ENCODE data around the gene UGT2B10. TPM values are rescaled to one million over a fixed set of nuclear protein-coding genes. Genes with fewer than 3 reads are reported as not detected.

Gene UGT2B10
- total RNA-seq, 4 donors from 2014 or later, result not detected

- DNase-seq (ENCODE audit: low spot score in 2 of 2), result no peak
- Histone ChIP-seq H3K27me3 (no peaks in the 10 kb centered on the region), H3K36me3 (no peaks in the 10 kb centered on the region), H3K27ac (no peak overlapping the region), H3K4me1 (no peaks in the 10 kb centered on the region), H3K4me3 (no peak overlapping the region), H3K9me3 (no peaks in the 10 kb centered on the region)
- TF ChIP-seq EP300 (IDR thresholded peaks at IDR 0.05), result no peak
- 61% methylated on average over 6 of the region's 6 CpGs for WGBS
These were observed 48.8 kb downstream of the UGT2B10 start for GRCh38 chr4:68864438-68865187.

DNA sequence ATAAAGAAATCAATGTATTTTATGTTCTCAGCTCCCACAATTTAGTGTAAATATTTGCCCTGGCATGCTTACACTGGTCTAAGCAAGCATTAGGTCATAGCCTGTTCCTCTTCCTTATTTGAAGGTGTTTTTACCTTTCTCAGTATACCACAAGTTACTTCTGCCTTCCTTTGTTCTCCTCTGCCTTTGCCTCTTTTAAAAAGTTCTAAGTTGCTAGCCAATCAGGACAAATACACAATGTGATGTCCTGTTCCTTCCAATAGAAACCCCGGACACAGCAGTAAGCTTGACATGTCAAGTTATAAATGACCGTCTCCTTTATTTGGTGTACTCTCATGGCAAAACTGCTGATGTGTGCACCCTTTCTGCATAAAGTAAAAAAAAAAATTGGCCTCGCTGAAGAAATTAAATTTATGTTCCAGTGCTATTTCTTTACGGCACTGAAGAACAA lies 49.4 kb downstream of the UGT2B10 start:
- WGBS, result 59% methylated on average over 4 of the region's 4 CpGs
- H3K27me3 ChIP-seq, result no peaks in the 10 kb centered on the region
- no peaks in the 10 kb centered on the region for H3K36me3 ChIP-seq
- H3K27ac ChIP-seq, result no peak overlapping the region
- H3K9me3 ChIP-seq, result no peaks in the 10 kb centered on the region
- TF ChIP-seq, protein P1, sequence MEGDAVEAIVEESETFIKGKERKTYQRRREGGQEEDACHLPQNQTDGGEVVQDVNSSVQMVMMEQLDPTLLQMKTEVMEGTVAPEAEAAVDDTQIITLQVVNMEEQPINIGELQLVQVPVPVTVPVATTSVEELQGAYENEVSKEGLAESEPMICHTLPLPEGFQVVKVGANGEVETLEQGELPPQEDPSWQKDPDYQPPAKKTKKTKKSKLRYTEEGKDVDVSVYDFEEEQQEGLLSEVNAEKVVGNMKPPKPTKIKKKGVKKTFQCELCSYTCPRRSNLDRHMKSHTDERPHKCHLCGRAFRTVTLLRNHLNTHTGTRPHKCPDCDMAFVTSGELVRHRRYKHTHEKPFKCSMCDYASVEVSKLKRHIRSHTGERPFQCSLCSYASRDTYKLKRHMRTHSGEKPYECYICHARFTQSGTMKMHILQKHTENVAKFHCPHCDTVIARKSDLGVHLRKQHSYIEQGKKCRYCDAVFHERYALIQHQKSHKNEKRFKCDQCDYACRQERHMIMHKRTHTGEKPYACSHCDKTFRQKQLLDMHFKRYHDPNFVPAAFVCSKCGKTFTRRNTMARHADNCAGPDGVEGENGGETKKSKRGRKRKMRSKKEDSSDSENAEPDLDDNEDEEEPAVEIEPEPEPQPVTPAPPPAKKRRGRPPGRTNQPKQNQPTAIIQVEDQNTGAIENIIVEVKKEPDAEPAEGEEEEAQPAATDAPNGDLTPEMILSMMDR (IDR thresholded peaks at IDR 0.05), result no peak
- TF ChIP-seq POLR2A (IDR thresholded peaks at IDR 0.05), result no peak
- TF ChIP-seq POLR2AphosphoS5 (IDR thresholded peaks at IDR 0.05), result no peak
- TF ChIP-seq EP300 (IDR thresholded peaks at IDR 0.05), result no peak
- no peak for DNase-seq (ENCODE audit: low spot score in 2 of 2)
- H3K4me3 ChIP-seq, result no peak overlapping the region
- H3K4me1 ChIP-seq, result no peaks in the 10 kb centered on the region

- H3K4me3 ChIP-seq, result no peak overlapping the region
- no peaks in the 10 kb centered on the region for H3K36me3 ChIP-seq
- H3K4me1 ChIP-seq, result no peaks in the 10 kb centered on the region
- H3K27me3 ChIP-seq, result no peaks in the 10 kb centered on the region
- no peaks in the 10 kb centered on the region for H3K9me3 ChIP-seq
- no peak overlapping the region for H3K27ac ChIP-seq
- no peak for DNase-seq (ENCODE audit: low spot score in 2 of 2)
- TF ChIP-seq, protein P1 (IDR thresholded peaks at IDR 0.05), result no peak
- TF ChIP-seq POLR2A (IDR thresholded peaks at IDR 0.05) (no peak), POLR2AphosphoS5 (IDR thresholded peaks at IDR 0.05) (no peak), EP300 (IDR thresholded peaks at IDR 0.05) (no peak)
- WGBS, result 70% methylated on average over 5 of the region's 5 CpGs
These were observed 50.0 kb downstream of the UGT2B10 start for GRCh38 chr4:68865760-68866159.

DNA sequence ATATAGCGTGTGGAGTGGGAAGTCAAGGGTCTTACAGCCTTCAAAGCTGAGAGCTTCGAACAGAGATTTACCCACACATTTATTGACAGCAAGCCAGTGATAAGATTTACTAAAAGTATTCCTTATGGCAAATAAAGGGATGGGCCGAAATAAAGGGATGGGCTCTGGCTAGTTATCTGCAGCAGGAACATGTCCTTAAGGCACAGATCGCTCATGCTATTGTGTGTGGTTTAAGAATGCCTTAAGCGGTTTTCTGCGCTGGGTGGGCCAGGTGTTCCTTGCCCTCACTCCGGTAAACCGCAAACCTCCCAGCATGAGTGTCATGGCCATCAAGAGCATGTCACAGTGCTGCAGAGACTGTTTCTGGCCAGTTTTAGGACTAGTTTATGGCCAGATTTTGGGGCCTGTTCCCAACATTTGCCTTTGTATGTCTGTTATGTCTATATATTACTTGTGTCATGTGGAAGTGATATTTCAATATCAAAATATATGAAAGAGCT lies 53.5 kb downstream of the UGT2B10 start:
- Histone ChIP-seq H3K4me3 (no peak overlapping the region), H3K27me3 (no peaks in the 10 kb centered on the region), H3K27ac (no peak overlapping the region), H3K36me3 (no peaks in the 10 kb centered on the region), H3K9me3 (no peaks in the 10 kb centered on the region), H3K4me1 (no peaks in the 10 kb centered on the region)
- no peak for DNase-seq (ENCODE audit: low spot score in 2 of 2)
- TF ChIP-seq EP300 (IDR thresholded peaks at IDR 0.05) (no peak), POLR2AphosphoS5 (IDR thresholded peaks at IDR 0.05) (no peak), POLR2A (IDR thresholded peaks at IDR 0.05) (no peak)
- TF ChIP-seq, protein P1 (IDR thresholded peaks at IDR 0.05), result no peak
- 84% methylated on average over 8 of the region's 8 CpGs for WGBS

GRCh38 chr4:68871809-68872642 lies 56.2 kb downstream of the UGT2B10 start:
- H3K27me3 ChIP-seq, result no peaks in the 10 kb centered on the region
- H3K4me3 ChIP-seq, result no peak overlapping the region
- DNase-seq (ENCODE audit: low spot score in 2 of 2), result no peak
- TF ChIP-seq, protein P1 (IDR thresholded peaks at IDR 0.05), result no peak
- TF ChIP-seq POLR2AphosphoS5 (IDR thresholded peaks at IDR 0.05) (no peak), POLR2A (IDR thresholded peaks at IDR 0.05) (no peak), EP300 (IDR thresholded peaks at IDR 0.05) (no peak)
- no peaks in the 10 kb centered on the region for H3K9me3 ChIP-seq
- WGBS, result 59% methylated on average over 2 of the region's 2 CpGs
- H3K27ac ChIP-seq, result no peak overlapping the region
- no peaks in the 10 kb centered on the region for H3K4me1 ChIP-seq
- H3K36me3 ChIP-seq, result no peaks in the 10 kb centered on the region
